GM21390 (cell line): ENCODE measurements around the gene LARGE2.
"Not testable (repeated sequence)": the region's sequence is repeated elsewhere in the genome, so short reads cannot be mapped to it uniquely, and the experiment has no call there.

Experiments
- ATAC-seq: cut with Tn5 transposase; IDR thresholded peaks from one replicate; pipeline ENCODE4 v1.9.1; 2021; ENCODE audit not compliant: unreplicated experiment

Gene LARGE2

DNA sequence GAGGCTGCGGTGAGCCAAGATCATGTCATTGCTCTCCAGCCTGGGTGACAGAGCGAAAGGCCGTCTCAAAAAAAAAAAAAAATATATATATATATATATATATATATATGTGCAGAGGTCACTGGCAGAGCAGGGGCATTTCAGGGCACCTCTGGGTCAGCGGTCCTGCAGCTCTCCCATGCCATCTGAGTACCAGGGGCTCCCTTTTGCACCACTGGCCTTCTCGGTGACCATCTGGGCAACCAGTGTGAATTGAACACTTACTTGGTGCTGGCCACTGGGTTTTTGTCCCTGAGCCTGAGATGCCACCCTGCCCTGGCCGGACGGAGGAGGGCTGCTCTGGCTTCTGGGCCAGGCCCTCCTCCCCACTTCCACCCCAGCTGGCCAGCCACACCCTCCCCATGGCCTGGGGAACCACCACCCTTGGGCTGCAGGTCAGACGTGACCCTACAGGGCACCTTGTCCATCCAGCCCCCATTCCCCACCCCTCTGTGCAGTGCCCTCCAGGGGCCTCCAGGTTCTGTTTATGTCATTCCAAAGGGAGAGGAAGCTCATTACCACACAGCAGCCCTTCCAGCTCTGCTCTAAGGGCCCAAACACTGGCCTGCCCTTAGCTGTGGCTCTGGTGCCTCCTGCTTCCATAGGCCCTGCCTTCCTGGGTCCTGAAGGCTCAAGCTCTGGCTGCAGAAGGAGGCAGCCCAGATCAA lies 26.8 kb upstream of the LARGE2 start:
- ATAC-seq = no peak

DNA sequence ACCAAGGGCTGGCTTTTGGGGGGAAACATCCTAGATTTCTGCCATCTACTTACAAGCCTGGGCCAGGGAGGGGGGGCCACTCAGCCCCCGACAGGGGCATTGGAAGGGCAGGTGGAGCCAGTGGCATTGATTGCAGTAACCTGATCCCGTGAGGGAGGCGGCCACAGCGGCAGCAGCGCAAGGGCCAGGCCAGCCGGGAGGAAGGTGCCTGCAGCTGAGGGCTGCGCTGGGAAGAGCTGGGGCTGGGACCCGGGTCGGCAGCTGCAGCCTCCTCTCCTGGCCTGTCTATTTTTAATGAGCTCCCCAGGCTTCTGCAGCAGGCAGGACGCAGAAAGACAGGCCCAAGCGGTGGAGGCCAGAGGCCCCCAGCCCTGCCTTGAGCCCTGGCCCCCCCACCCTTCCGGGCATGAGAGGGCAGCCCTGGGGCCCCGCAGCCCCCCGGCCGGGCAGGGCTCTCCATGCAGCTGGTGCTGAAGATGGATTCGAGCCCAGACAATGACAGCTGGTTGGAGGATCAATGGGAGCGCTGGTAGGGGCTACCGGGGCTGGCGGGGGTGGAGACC lies 26.0 kb upstream of the LARGE2 start:
- ATAC-seq = no peak

DNA sequence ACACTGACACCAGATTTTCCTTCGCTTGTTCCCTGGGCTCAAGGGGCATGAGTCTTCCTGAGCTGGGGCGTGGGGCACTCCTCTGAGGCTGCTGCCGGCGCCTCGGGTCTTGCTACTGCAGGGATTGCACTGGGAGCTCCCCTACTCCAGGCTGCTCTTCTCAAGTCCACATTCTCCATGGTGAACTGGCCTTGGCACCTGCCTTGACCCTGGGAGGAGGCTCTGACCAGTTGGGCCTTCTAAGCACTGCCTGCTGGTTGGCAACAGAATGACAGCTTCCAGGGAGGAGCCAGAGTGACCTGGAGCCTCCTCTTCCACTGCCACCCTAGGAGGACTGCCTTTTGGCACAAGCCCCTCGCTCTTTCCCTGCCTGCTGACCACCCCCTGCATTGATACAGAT lies 24.9 kb upstream of the LARGE2 start:
- ATAC-seq = no peak

DNA sequence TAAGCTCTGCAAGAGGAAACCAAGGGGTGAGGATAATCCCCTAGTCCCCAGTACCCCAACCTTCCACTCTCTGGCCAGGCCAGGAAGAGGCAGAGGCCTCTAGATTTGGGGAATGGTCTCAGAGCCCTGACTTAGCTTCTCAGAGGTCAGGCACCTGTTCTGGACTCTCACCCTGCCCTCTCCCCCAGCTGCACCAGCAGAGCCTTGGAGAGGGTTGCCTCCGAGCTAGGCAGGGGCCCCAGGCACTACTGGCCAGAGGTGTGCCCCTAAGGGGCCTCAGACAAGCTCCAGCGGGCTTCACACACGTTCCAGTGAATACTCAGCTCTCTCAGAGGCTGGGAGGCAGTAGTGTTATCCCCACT lies 23.4 kb upstream of the LARGE2 start:
- no peak for ATAC-seq

DNA sequence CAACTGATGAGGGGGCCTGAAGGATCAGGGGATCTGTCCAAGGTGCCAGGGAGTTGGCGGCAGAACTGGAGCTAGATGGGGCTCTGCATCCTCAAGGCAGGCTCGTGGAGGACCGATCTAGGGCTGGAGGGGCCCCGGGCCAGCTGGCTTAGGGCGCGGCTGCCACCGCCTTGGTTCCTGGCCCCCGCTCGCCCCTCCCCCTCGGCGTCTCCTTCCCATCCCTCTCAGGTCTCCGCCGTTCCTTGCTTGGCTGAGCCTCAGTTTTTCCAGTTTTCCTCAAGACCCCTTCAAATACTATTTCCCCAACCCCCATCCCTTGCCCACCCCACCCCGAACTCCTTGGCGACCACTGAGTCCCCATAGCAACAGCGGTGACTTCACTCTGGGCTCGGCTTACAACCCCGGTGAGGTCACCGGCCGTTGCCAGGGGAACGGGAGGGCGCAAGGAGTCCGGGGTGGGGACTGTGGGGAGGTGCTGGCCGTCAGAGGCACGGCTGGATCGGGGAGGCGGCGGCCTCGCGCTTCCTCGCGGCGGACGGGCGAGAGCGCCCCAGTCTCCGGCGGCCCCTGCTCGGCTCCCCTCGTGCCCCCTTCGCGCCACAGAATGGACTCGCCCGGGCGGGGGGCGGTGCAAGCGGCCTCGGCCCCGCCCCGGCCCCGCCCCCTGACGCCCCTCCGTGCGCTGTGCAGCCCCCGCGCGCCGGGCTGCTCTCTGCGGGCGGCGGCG lies 22.8 kb upstream of the LARGE2 start:
- ATAC-seq = peak; percentile 74

DNA sequence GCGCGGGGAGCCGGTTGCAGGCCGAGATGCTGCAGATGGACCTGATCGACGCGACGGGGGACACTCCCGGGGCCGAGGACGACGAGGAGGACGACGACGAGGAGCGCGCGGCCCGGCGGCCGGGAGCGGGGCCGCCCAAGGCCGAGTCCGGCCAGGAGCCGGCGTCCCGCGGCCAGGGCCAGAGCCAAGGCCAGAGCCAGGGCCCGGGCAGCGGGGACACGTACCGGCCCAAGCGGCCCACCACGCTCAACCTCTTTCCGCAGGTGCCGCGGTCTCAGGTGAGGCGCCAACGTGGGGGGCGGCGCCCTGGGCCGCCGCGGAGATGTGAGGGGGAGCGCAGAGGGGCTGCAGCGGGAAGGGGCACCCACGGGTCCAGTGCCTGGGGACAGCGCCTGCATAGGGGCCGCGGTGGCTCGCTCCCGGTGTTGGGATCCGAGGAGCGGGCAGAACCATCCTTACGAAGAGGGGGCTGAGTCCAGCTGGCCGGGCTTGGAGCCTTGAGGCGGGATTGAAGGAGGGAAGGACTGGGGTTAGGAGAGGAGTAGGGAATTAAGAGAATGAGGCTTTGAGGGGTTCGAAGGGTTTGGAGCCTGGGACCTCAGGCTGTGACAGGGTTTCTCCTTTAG lies 22.2 kb upstream of the LARGE2 start:
- ATAC-seq = peak; percentile 18

DNA sequence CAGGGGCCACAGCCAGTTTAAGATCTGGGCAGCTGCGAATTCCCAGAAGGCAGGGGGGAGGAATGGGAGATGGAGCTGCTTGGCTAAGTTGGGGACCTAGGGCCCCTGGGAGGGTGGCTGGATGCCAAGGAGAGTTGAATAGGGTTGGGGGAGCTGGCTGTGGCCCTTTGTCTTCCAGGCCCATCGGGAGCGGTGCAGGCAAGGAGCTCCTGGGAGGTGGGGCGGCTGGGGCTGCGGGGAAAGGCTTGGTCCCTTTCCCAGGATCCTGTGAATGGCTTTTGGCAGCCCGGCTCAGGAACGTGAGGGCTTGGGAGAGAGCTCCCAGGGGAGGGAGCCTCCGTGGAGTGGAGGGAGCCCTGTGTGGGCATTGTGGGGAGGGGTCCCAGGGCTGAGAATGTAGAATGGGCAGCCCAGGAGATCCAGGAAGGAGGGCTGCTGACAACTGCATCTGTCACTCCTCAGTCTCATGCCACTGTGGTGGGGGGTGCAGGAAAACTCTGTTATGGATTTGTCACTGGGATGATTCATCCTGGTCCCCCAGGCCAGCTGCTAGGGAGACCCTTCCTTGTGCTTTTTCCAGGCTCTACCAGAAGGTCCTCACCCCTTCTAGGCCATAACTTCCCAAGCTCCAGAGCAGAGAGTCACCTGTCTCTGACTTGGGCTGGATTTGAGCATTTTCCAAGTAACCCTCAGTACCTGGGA lies 21.4 kb upstream of the LARGE2 start:
- no peak for ATAC-seq

DNA sequence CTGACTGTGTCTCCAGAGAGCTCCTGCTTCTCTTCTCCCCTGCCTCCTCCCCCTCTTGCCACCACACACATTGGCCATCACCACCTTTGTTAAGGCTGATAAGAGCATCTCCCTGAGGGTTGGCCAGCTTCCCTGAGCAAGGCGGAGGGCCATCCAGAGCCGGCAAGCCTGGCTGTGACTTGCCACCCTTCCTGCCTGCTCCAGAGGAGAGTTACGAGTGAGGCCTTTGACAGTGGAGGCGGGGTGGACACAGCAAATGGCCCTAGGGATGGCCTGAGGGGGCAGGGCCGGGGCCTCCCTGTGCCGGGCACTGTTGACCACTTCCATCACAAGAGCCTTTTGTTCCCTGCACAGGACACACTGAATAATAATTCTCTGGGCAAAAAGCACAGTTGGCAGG lies 20.8 kb upstream of the LARGE2 start:
- ATAC-seq = no peak

DNA sequence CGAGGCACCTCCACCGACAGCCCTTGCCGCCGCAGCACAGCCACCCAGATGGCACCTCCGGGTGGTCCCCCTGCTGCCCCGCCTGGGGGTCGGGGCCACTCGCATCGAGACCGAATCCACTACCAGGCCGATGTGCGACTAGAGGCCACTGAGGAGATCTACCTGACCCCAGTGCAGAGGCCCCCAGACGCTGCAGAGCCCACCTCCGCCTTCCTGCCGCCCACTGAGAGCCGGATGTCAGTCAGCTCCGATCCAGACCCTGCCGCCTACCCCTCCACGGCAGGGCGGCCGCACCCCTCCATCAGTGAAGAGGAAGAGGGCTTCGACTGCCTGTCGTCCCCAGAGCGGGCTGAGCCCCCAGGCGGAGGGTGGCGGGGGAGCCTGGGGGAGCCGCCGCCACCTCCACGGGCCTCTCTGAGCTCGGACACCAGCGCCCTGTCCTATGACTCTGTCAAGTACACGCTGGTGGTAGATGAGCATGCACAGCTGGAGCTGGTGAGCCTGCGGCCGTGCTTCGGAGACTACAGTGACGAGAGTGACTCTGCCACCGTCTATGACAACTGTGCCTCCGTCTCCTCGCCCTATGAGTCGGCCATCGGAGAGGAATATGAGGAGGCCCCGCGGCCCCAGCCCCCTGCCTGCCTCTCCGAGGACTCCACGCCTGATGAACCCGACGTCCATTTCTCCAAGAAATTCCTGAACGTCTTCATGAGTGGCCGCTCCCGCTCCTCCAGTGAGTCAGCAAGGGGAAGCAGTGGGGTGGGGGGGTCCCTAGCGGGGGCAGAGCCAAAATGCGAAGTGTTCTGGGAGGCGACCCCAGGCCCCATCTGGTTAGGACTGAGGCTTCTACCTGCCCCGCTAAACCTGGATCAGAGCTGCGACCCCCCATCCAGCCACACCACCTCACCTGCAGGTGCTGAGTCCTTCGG lies 19.7 kb upstream of the LARGE2 start:
- no peak for ATAC-seq

DNA sequence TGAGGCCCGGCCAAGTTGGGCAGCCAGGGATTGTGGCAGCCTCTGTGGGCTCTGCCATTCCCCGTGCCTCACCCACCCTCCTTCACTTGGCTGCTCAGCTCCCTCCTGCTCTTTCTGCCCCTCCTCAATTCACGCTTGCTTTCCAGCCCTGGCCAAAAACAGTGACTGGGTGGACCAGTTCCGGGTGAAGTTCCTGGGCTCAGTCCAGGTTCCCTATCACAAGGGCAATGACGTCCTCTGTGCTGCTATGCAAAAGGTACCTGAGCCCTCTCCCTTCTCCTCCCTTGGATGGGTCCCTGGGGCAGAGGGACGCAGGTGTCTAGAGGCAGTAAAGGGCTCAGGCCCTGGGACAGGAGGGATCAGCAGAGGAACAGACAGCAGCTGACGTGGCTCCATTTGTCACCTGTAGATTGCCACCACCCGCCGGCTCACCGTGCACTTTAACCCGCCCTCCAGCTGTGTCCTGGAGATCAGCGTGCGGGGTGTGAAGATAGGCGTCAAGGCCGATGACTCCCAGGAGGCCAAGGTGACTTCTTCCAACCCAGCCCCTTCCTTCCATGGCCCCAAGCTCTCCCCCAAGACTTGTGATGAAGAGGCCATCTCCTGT lies 18.0 kb upstream of the LARGE2 start:
- ATAC-seq = no peak

DNA sequence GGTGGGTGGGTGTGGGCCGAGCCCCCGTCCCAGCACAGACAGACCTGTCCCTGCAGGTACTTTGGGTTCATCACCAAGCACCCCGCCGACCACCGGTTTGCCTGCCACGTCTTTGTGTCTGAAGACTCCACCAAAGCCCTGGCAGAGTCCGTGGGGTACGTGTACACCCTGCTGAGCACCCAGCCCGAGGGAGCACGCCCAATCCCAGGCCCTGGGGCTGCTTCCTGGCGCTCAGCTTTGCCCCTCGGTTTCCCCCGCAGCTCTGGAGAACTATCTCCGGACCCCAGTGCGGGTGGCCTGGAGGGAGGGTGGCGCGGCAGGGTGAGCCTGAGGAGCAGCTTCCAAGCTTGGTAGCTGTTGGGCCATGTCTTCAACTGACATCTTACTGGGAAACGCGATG lies 17.4 kb upstream of the LARGE2 start:
- no peak for ATAC-seq

DNA sequence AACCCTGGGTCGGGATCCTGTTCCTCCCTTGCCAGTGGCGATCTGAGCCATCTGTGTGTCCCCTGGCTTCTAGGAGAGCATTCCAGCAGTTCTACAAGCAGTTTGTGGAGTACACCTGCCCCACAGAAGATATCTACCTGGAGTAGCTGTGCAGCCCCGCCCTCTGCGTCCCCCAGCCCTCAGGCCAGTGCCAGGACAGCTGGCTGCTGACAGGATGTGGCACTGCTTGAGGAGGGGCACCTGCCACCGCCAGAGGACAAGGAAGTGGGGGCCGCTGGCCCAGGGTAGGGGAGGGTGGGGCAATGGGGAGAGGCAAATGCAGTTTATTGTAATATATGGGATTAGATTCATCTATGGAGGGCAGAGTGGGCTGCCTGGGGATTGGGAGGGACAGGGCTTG lies 16.9 kb upstream of the LARGE2 start:
- not testable (repeated sequence) for ATAC-seq

DNA sequence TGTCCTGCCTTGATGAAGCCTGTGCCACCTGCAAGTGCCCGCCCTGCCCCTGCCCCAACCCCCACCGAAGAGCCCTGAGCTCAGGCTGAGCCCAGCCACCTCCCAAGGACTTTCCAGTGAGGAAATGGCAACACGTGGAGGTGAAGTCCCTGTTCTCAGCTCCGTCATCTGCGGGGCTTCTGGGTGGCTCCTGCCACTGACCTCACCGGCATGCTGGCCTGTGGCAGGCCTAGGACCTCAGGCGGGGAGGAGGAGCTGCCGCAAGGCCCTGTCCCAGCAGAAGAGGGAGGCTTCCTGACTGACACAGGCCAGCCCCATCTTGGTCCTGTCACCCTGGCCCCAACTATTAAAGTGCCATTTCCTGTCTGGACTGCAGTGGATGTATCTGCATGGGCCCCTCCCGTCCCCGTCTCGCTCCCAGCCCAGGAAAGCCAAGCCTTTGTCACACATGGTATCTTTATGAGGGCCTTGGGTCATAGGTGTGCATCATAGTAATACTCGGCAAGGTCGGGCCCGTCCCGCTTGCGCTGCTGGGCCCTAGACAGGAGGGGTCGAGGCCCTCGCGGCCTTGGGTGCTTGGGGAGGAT lies 16.3 kb upstream of the LARGE2 start:
- no peak for ATAC-seq

DNA sequence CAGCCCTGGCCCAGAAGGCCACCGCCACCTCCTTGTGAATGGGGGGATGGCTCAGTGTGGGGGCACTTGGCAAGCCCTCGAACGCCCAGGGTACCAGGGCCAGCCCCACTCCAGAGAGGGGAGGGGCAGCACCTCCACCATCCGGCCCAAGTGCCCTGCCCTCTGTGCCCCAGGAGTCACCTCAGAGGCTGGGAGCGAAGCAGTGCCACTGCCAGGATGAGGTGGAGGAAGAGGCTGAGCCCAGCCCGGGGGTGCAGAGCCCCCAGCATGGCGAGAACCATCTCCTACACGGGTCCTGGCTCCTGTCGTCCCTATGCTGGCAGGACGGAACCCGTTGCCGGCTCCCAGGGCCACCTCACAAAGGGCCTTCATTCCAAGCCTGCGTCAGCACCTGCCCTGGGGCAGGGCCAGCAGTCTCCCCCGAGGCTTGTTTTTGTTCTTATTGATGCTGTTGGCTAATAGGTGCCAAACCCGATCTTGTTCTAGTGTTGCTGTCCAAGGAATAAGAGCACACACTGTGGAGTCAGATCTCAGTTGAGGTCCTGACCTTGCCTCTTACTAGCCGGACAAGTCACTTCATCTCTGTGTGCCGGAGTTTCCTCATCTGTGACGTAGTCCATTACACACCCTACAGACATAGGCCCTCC lies 15.4 kb upstream of the LARGE2 start, which contains the start of gene FREY1:
Gene FREY1, minus strand, starts transcription at position 307 of the 647 bp plus-strand sequence. Its CDS starts 26 bp downstream, at position 281.
- no peak for ATAC-seq

DNA sequence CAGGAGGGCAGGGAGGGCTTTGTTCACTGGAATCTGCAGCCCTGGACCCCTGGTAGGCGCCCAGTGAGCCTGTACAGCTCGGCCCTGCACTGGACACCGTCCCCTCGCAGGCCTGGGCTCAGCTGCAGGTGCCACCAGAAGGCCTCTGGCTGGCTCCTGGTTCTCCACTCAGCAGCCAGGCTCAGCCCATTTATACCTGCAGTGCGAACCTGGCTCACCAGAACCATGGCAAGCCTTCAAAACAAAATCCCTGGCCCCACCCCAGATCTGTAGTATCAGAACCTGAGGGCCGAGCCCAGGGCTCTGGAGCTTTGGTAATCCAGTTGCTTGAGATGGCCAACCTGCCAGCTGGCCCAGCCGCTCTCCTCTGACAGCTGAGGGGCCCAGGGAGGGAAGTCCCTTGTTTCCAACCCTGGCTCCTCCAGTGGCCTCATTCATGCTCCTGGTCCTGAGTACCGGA lies 14.5 kb upstream of the LARGE2 start:
- no peak for ATAC-seq

DNA sequence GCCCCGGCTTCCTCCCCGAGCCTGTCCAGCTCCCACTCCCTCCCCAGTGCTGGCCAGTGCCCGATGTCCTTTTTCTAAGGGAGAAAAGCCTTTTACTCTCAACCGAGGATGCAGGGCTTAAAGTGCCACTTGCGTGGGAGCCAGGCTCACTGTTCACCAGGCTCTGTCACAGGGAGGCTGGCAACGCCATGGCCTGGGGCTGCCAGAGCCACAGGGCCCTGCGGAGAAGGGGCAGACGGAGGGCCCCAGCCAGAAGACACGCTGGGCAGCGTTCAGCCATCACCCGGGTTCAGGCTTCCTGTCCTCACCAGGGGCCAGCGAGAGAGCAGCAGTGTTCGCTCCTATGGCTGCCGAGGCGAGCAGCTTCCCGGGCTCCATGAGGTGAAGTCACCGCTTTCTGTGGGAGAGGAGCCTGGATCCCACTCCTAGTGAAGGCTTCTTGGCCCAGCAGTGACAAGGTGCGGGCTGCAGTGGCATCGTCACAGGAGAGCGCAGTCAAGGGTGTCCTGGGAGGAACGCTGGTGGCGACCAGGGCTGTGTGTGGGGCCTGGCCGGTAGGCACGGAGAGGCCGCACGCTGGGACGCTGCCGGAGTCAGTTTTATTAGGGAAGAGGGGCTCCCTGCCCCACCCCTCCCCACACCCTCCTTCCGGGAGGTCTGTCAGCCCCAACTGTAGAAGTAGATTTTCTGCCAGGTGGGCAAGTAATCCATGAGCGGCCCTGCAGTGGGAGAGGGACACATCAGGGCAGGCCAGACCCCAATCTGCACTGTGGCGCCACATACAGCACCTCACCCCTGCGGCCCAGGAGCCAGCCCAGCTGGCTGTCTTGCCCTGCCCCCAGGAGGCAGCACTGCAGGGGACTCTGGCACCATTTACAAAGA lies 12.6 kb upstream of the LARGE2 start:
- no peak for ATAC-seq

DNA sequence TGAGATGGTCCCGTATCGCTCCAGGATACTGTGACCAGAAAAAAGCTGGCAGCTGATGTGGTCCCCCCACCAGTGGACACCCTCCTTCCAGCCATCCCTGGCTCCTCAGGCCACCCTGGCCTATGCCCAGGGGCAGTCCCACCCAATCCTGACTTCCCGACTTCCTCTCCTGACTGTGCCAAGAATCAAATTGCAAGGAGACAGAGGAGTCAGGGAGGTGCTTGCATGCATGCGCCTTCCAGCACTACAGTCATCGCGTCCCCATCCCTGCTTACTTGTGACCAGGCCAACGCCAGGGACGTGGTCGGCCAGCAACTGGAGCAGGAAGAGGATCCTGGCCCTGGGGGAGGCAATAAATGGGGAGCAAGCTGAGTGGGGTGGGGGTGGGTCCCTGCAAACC lies 11.8 kb upstream of the LARGE2 start:
- ATAC-seq = no peak

DNA sequence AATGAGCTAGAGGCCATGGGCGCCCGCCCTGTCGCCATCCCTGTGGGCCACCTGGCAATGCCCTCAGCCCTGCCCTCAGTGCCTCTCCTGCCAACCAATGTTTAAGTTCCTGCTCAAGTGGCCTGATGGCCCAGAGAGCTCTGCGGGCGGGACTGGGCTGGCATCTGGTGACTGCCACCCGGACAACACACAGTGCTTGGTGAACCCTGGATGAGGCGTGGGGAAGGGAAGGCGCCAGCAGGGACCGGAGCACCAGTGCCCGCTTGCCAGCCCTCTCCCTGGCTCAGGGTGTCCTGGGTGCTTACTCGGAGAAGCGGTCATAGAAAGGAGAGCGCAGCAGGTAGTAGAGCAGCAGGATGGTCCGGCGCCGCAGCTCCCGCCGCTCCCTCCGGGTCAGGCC lies 8.9 kb upstream of the LARGE2 start:
- ATAC-seq = no peak
